ENCODE measurements around the gene GPR107. TPM values are rescaled to one million over a fixed set of nuclear protein-coding genes. Genes with fewer than 3 reads are reported as not detected.

The GPR107 gene
- total RNA-seq, 1 donor from 2014 or later, result 70.7 TPM

GRCh38 chr9:130043654-130044623, 9.8 kb upstream of the GPR107 start:
- peak overlapping the region; percentile 90 for H3K27ac Mint-ChIP-seq (ENCODE audit: unreplicated experiment)
- TF ChIP-seq CTCF (IDR thresholded peaks at IDR 0.05), result no peak
- peak overlapping the region; percentile 89 for H3K4me3 Mint-ChIP-seq (ENCODE audit: unreplicated experiment)
- H3K27me3 Mint-ChIP-seq (ENCODE audit: low read depth), result no peaks in the 10 kb centered on the region
- H3K4me1 Mint-ChIP-seq (ENCODE audit: low read depth), result peaks cover 48% of the 10 kb centered on the region
- DNase-seq (ENCODE audit: low spot score), result no peak
- H3K9me3 Mint-ChIP-seq (ENCODE audit: low read depth), result no peaks in the 10 kb centered on the region
- H3K36me3 Mint-ChIP-seq (ENCODE audit: low read depth), result no peaks in the 10 kb centered on the region

GRCh38 chr9:130045725-130046450, 7.8 kb upstream of the GPR107 start:
- Mint-ChIP-seq H3K4me3 (ENCODE audit: unreplicated experiment) (no peak overlapping the region), H3K36me3 (ENCODE audit: low read depth) (no peaks in the 10 kb centered on the region), H3K4me1 (ENCODE audit: low read depth) (peaks cover 31% of the 10 kb centered on the region), H3K27me3 (ENCODE audit: low read depth) (no peaks in the 10 kb centered on the region), H3K27ac (ENCODE audit: unreplicated experiment) (no peak overlapping the region), H3K9me3 (ENCODE audit: low read depth) (no peaks in the 10 kb centered on the region)
- no peak for DNase-seq (ENCODE audit: low spot score)
- TF ChIP-seq CTCF (IDR thresholded peaks at IDR 0.05), result no peak

- Mint-ChIP-seq H3K4me3 (ENCODE audit: unreplicated experiment) (no peak overlapping the region), H3K9me3 (ENCODE audit: low read depth) (no peaks in the 10 kb centered on the region), H3K4me1 (ENCODE audit: low read depth) (peaks cover 28% of the 10 kb centered on the region), H3K36me3 (ENCODE audit: low read depth) (no peaks in the 10 kb centered on the region), H3K27ac (ENCODE audit: unreplicated experiment) (peak overlapping the region; percentile 27), H3K27me3 (ENCODE audit: low read depth) (no peaks in the 10 kb centered on the region)
- TF ChIP-seq CTCF (IDR thresholded peaks at IDR 0.05), result no peak
- DNase-seq (ENCODE audit: low spot score), result no peak
Observed at GRCh38 chr9:130049431-130050210, 4.1 kb upstream of the GPR107 start.

- no peak for TF ChIP-seq CTCF (IDR thresholded peaks at IDR 0.05)
- no peak for DNase-seq (ENCODE audit: low spot score)
- no peaks in the 10 kb centered on the region for H3K27me3 Mint-ChIP-seq (ENCODE audit: low read depth)
- H3K27ac Mint-ChIP-seq (ENCODE audit: unreplicated experiment), result no peak overlapping the region
- no peak overlapping the region for H3K4me3 Mint-ChIP-seq (ENCODE audit: unreplicated experiment)
- H3K4me1 Mint-ChIP-seq (ENCODE audit: low read depth), result peaks cover 27% of the 10 kb centered on the region
- H3K36me3 Mint-ChIP-seq (ENCODE audit: low read depth), result no peaks in the 10 kb centered on the region
- H3K9me3 Mint-ChIP-seq (ENCODE audit: low read depth), result no peaks in the 10 kb centered on the region
Observed at GRCh38 chr9:130050462-130050861, 3.2 kb upstream of the GPR107 start.

- Mint-ChIP-seq H3K27ac (ENCODE audit: unreplicated experiment) (no peak overlapping the region), H3K27me3 (ENCODE audit: low read depth) (no peaks in the 10 kb centered on the region), H3K9me3 (ENCODE audit: low read depth) (no peaks in the 10 kb centered on the region), H3K36me3 (ENCODE audit: low read depth) (no peaks in the 10 kb centered on the region), H3K4me1 (ENCODE audit: low read depth) (peaks cover 26% of the 10 kb centered on the region), H3K4me3 (ENCODE audit: unreplicated experiment) (no peak overlapping the region)
- TF ChIP-seq CTCF (IDR thresholded peaks at IDR 0.05), result no peak
- no peak for DNase-seq (ENCODE audit: low spot score)
Observed at GRCh38 chr9:130051855-130052254, 1.9 kb upstream of the GPR107 start.
